A673 (cell line): Measurements from ENCODE around the gene CMTM7. TPM values are rescaled to one million over a fixed set of nuclear protein-coding genes. Genes with fewer than 3 reads are reported as not detected.
"Not testable (repeated sequence)": the region's sequence is repeated elsewhere in the genome, so short reads cannot be mapped to it uniquely, and the experiment has no call there.

Experiments used
- BruUV-seq: library from RNA; stranded (reverse); fragments of 400-500 nt; replicated peaks from 2 replicates; lab custom pipeline; 2021; lab: Mats Ljungman, UMichigan
- CTCF ChIA-PET: fragments of 300-600 bp; sonication (Branson Sonifier 250); formaldehyde crosslinking; loops from one replicate; lab custom pipeline; 2022; ENCODE audit warnings: antibody characterized with exemption; lab: Charles Lee
- POLR2A ChIA-PET: fragments of 300-600 bp; sonication (Branson Sonifier 250); formaldehyde crosslinking; loops from one replicate; lab custom pipeline; 2022; ENCODE audit warnings: antibody characterized with exemption; ENCODE audit not compliant: low non-redundant PET; lab: Charles Lee
- DNase-seq: peaks from one replicate; pipeline ENCODE4 v3.0.0-alpha.2; 2015; ENCODE audit warnings: low spot score
- H3K27ac ChIP-seq: fragments of 200-600 bp; sonication (generic); 2 replicates; pipeline ENCODE4 v1.5.1; 2016; ENCODE audit warnings: mixed run types, low read depth, mild to moderate bottlenecking, mixed read lengths, antibody characterized with exemption, low read length; ENCODE audit not compliant: poor library complexity, severe bottlenecking
- H3K27me3 ChIP-seq: fragments of 200-600 bp; sonication (generic); replicated peaks from 2 replicates; pipeline ENCODE4 v1.6.1; 2017; ENCODE audit warnings: mixed run types, low read depth, mild to moderate bottlenecking, mixed read lengths, antibody characterized with exemption, low read length; ENCODE audit not compliant: insufficient read depth, poor library complexity
- H3K36me3 ChIP-seq: fragments of 200-600 bp; sonication (generic); 2 replicates; pipeline ENCODE4 v1.6.1; 2016; ENCODE audit warnings: mixed run types, mild to moderate bottlenecking, mixed read lengths, antibody characterized with exemption, low read length; ENCODE audit not compliant: insufficient read depth, poor library complexity, severe bottlenecking
- H3K4me1 ChIP-seq: fragments of 200-600 bp; sonication (generic); 2 replicates; pipeline ENCODE4 v1.6.1; 2017; ENCODE audit warnings: mixed run types, mild to moderate bottlenecking, mixed read lengths, antibody characterized with exemption, low read length; ENCODE audit not compliant: insufficient read depth, poor library complexity, severe bottlenecking
- H3K4me3 ChIP-seq: fragments of 200-600 bp; sonication (generic); 2 replicates; pipeline ENCODE4 v1.5.1; 2016; ENCODE audit warnings: low read depth, mixed run types, mild to moderate bottlenecking, mixed read lengths, low read length; ENCODE audit not compliant: poor library complexity, severe bottlenecking
- H3K9me3 ChIP-seq: fragments of 200-600 bp; sonication (generic); 2 replicates; pipeline ENCODE4 v1.6.1; 2016; ENCODE audit warnings: mixed run types, low read depth, mild to moderate bottlenecking, mixed read lengths, antibody characterized with exemption, low read length; ENCODE audit not compliant: poor library complexity, severe bottlenecking
- EZH2 ChIP-seq: fragments of 200-600 bp; sonication (generic); IDR thresholded peaks from 2 replicates; pipeline ENCODE4 v1.6.1; 2017; ENCODE audit warnings: borderline replicate concordance, low read depth, mild to moderate bottlenecking, mixed read lengths, antibody characterized with exemption, low read length; ENCODE audit not compliant: poor library complexity, severe bottlenecking
- intact Hi-C: fragments of 100-400 bp; cut with micrococcal nuclease; formaldehyde crosslinking; loops from one replicate; pipeline ENCODE4 v1.10.0; 2022; ENCODE audit not compliant: unreplicated experiment
- total RNA-seq: library from RNA; stranded (reverse); gene quantifications from 2 replicates; pipeline ENCODE4 v1.2.3, GENCODE V29; 2021
- TF ChIP-seq, protein P1 (sequence below): fragments of 300-800, 200-600 bp; sonication (generic); conservative IDR thresholded peaks from 2 replicates; pipeline ENCODE4 v1.5.1; 2017; ENCODE audit warnings: low read depth, mild to moderate bottlenecking, antibody characterized with exemption, low read length, moderate library complexity, mixed read lengths

CMTM7 gene
- total RNA-seq, 1 experiment from 2014 or later: not detected

GRCh38 chr3:32471246-32471645, 79.6 kb downstream of the CMTM7 start:
- DNase-seq: no peak
- Histone ChIP-seq H3K27ac (no peak overlapping the region), H3K4me3 (no peak overlapping the region), H3K27me3 (no peaks in the 10 kb centered on the region), H3K36me3 (no peaks in the 10 kb centered on the region), H3K4me1 (no peaks in the 10 kb centered on the region), H3K9me3 (no peaks in the 10 kb centered on the region)
- no TSS peak for BruUV-seq
- POLR2A ChIA-PET: no interaction called here
- CTCF ChIA-PET: no interaction called here
- intact Hi-C loops: no loop called here
- TF ChIP-seq EZH2: no peak
- TF ChIP-seq, protein P1, sequence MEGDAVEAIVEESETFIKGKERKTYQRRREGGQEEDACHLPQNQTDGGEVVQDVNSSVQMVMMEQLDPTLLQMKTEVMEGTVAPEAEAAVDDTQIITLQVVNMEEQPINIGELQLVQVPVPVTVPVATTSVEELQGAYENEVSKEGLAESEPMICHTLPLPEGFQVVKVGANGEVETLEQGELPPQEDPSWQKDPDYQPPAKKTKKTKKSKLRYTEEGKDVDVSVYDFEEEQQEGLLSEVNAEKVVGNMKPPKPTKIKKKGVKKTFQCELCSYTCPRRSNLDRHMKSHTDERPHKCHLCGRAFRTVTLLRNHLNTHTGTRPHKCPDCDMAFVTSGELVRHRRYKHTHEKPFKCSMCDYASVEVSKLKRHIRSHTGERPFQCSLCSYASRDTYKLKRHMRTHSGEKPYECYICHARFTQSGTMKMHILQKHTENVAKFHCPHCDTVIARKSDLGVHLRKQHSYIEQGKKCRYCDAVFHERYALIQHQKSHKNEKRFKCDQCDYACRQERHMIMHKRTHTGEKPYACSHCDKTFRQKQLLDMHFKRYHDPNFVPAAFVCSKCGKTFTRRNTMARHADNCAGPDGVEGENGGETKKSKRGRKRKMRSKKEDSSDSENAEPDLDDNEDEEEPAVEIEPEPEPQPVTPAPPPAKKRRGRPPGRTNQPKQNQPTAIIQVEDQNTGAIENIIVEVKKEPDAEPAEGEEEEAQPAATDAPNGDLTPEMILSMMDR: no peak

- BruUV-seq, POLR2A ChIA-PET, H3K27ac ChIP-seq, H3K4me1 ChIP-seq, DNase-seq, H3K4me3 ChIP-seq, H3K36me3 ChIP-seq, H3K27me3 ChIP-seq, CTCF ChIA-PET, intact Hi-C loops, H3K9me3 ChIP-seq: not testable (repeated sequence)
These were observed 80.5 kb downstream of the CMTM7 start for GRCh38 chr3:32472151-32472550.

DNA sequence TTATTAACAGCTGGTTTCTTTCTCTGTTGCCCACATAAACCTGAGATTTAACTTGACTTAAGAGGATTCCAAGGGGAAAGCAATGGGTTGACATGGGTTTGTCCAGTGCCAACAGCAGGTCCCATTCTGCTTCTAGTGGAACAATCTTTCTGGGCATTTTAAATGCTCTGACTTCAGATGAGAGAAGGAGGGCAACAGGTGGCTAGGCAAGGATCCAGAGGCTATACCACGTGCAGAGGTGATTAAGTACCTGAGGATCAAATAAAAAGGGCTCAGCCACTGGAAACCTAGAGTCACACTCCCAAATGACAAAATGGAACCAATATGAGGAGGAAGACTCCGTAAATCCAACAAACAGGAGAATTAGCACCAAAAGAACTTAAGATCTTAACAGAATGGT, 82.5 kb downstream of the CMTM7 start:
- Histone ChIP-seq H3K27ac (no peak overlapping the region), H3K9me3 (no peaks in the 10 kb centered on the region), H3K4me3 (no peak overlapping the region), H3K4me1 (no peaks in the 10 kb centered on the region), H3K27me3 (no peaks in the 10 kb centered on the region), H3K36me3 (no peaks in the 10 kb centered on the region)
- no TSS peak for BruUV-seq
- intact Hi-C loops: no loop called here
- no peak for DNase-seq
- CTCF ChIA-PET: interaction anchor here (0.6 kb wide), 1 partner anchor 165 kb away, joined by 5 read pairs; no protein-coding TSS in a partner anchor
- POLR2A ChIA-PET: no interaction called here
- TF ChIP-seq EZH2: no peak
- TF ChIP-seq, protein P1: no peak

GRCh38 chr3:32480604-32481003, 89.0 kb downstream of the CMTM7 start:
- POLR2A ChIA-PET: no interaction called here

More at GRCh38 chr3:32480604-32481003, 89.0 kb downstream of the CMTM7 start:
- Histone ChIP-seq H3K27ac (no peak overlapping the region), H3K36me3 (no peaks in the 10 kb centered on the region), H3K27me3 (no peaks in the 10 kb centered on the region), H3K4me1 (no peaks in the 10 kb centered on the region), H3K4me3 (no peak overlapping the region), H3K9me3 (no peaks in the 10 kb centered on the region)
- no TSS peak for BruUV-seq
- TF ChIP-seq, protein P1: no peak
- TF ChIP-seq EZH2: no peak
- CTCF ChIA-PET: no interaction called here
- intact Hi-C loops: no loop called here
- DNase-seq: no peak
